Measurements from ENCODE around the gene TANK.
"Not testable (repeated sequence)": the region's sequence is repeated elsewhere in the genome, so short reads cannot be mapped to it uniquely, and the experiment has no call there.

Gene TANK

DNA sequence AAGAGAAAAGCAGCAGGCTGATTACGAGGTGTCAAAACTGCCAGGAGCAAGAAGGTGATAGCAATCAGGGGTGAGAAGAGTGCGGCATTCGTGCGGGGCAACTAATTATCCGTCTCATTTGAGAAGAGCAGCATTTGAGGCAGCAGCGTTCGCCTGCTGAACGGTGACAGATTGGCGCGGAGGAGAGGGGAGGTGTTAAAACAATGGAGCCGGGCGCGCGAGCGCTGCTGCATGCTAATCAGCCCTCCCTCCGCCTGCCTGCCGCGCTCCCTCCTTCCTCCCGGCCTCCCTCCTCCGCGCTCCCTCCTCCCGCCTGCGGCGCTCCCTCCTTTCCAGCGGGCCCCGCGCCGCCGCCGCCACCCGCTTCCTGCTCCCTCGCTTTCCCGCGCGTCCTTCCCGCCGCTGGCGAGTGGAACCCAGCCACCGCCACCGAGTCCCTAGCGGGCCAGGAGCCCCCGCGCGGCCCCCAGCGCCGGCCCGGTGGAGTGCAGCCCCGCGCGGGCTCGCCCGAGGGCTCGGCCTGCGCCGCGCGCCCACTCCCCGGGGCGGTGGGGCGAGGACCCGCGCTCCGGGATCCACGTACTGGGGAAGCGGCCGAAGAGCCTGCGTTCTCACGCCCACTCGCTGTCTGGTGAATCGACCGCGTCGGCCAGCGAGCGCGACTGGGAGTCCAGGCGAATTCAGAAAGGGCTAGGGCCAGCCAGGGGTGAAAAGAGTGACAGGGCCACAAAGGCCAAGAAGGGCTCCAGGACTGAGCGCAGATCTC is 78.5 kb downstream of the TANK start:
- Histone ChIP-seq H3K4me3 (ENCODE audit: low read length) (peak overlapping the region; percentile 68), H3K9me3 (ENCODE audit: control insufficient read depth, low read depth, low read length) (no peaks in the 10 kb centered on the region), H3K27ac (ENCODE audit: low read length) (no peak overlapping the region), H3K36me3 (ENCODE audit: control insufficient read depth, low read depth, low read length) (no peaks in the 10 kb centered on the region), H3K4me1 (ENCODE audit: control insufficient read depth, low read depth, low read length) (peaks cover 8% of the 10 kb centered on the region), H3K27me3 (ENCODE audit: control insufficient read depth, insufficient read depth, low read length) (peaks cover 72% of the 10 kb centered on the region), H3K9ac (ENCODE audit: low read length) (peak overlapping the region; percentile 15)

DNA sequence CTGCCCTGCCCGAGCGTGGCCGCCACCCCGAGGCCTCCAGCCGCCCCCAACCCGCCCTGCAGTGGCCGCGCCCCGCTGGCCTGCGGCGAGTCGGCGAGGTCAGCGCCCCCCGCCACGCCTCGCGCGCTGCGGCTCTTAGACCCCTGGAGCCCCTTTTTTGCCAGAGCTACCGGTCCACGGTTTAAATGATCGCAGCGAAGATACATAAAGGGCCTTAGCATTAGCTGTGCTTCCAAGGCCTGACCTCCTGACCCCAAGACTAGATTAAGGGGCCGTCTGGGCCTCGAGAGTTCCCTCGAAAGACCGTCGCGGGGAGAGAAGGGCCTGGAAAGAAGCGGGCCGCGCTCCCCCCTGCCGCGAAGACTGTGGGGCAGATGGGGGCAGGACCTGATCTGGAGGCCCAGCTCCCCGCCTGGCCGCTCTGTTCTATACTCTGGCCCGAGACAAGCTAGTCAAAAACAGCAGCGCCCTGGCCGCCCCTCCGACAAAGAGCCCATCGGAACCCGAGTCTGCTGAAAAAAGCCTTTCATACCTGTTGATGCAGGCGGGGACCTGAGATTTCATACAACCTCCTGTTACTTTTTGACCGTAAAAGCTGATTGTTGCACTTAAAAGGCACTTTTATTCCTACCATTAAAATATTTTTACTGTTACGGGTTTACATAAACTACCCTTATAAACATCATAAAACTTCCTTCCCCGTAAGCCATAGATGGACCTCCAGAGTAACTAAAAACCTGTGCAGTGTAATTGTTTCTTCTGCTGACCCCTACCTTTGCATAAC is 79.3 kb downstream of the TANK start:
- H3K27me3 ChIP-seq (ENCODE audit: control insufficient read depth, insufficient read depth, low read length), result peaks cover 79% of the 10 kb centered on the region
- H3K4me1 ChIP-seq (ENCODE audit: control insufficient read depth, low read depth, low read length), result peaks cover 14% of the 10 kb centered on the region
- H3K36me3 ChIP-seq (ENCODE audit: control insufficient read depth, low read depth, low read length), result no peaks in the 10 kb centered on the region
- no peaks in the 10 kb centered on the region for H3K9me3 ChIP-seq (ENCODE audit: control insufficient read depth, low read depth, low read length)
- H3K9ac ChIP-seq (ENCODE audit: low read length), result peak overlapping the region; percentile 15
- H3K4me3 ChIP-seq (ENCODE audit: low read length), result peak overlapping the region; percentile 68
- H3K27ac ChIP-seq (ENCODE audit: low read length), result no peak overlapping the region

DNA sequence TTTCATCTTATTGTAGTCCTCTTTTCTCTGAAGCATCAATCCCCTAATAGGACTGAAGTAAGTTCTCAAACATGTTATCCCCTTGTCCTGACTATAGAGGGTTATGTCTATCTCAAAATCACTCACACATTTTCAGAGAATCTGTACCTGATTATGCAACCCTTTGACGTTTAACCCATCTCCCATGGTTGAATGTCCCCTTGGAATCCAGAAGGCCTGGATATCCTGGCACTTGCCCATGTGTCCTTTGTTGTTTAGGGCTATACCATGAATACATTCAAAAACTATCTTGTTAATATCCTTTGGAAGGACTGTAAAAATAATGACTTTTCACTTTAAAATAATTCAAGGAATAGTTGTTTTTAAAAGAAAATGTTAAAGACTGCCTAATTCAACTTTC is 81.7 kb downstream of the TANK start:
- Histone ChIP-seq H3K36me3 (ENCODE audit: control insufficient read depth, low read depth, low read length) (no peaks in the 10 kb centered on the region), H3K4me1 (ENCODE audit: control insufficient read depth, low read depth, low read length) (peaks cover 23% of the 10 kb centered on the region), H3K4me3 (ENCODE audit: low read length) (no peak overlapping the region), H3K9ac (ENCODE audit: low read length) (no peak overlapping the region), H3K27ac (ENCODE audit: low read length) (no peak overlapping the region), H3K27me3 (ENCODE audit: control insufficient read depth, insufficient read depth, low read length) (peaks cover 82% of the 10 kb centered on the region), H3K9me3 (ENCODE audit: control insufficient read depth, low read depth, low read length) (no peaks in the 10 kb centered on the region)

DNA sequence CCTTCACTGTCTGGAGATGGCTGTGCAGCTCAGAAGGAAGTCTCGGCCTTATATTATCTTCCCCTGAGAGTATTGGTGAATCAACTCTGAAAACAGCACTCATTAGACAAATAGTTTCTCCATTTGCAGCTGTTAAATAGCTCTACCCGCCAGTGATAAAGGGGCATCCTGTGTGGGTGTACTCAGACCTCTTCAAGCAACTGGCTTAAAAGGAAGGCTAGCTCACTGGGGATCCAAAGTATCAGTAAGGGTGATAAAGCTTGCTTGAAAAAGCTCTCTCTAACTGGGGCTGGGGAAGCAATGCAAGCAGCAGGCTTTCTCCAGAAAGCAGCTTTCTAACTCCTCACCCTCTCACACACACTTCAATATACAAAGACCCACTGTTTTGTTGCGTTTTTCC is 83.1 kb downstream of the TANK start:
- Histone ChIP-seq H3K4me3 (ENCODE audit: low read length) (no peak overlapping the region), H3K9ac (ENCODE audit: low read length) (no peak overlapping the region), H3K9me3 (ENCODE audit: control insufficient read depth, low read depth, low read length) (no peaks in the 10 kb centered on the region), H3K27me3 (ENCODE audit: control insufficient read depth, insufficient read depth, low read length) (peaks cover 74% of the 10 kb centered on the region), H3K36me3 (ENCODE audit: control insufficient read depth, low read depth, low read length) (no peaks in the 10 kb centered on the region), H3K4me1 (ENCODE audit: control insufficient read depth, low read depth, low read length) (peaks cover 27% of the 10 kb centered on the region), H3K27ac (ENCODE audit: low read length) (no peak overlapping the region)

DNA sequence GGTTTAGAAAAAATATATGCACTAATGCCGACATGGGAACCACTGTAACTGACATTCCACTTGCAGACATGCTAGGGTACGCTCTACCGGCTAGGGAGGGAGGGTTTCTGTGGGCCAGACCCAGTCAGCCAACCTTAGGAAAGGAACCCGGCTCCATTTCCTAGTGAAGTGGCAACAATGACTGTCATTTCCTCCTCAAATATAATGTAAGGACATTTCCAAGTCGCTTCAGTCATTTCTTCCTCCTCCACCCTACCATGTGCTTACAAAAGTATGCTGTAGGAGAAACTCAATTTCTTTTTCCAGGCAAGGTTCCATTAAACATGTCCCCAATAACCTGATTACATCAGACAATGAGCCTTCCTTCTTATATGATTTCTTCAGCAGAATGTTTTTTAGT is 83.7 kb downstream of the TANK start:
- no peak overlapping the region for H3K9ac ChIP-seq (ENCODE audit: low read length)

DNA sequence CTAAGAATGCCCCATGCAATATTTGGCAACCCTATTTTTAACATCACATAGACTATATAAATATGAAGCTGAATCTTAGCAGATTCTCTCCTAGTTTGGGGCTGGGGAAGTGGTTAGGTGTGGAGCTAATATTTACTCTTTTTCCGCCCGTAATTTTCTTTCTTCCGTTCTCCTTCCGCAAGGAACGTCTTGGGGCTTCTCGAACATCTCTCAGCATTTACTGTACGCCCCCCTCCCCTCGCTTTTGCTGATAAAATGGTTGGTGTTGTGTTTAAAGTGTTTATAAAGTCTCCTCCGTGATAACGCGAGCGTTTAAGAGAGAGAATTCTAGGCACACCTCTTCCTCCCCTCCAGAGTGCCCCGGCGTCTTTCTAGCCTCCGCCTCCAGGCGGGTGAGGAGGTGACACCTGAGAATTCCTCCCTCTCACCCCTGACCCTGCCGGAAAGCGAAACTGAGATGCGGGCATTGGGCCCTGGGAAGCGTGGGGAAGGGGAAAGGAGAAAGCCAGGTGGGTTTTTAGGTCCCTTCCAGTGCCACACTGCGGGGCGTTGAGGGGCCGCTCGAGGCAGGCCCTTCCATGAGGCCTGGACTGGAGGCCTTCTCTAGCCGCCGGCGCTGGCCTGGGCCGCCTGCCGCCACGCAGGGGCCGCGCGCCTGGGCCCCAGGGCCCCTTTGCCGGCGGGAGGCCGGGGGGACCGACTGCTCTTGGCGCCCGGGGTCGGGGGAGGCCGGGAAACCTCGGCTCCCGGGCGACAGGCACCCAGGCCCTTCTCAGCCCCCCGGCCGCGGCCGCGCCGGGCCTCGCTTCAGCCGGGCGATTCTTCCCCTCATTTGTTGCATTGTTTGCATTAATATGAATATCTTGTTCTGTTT is 84.4 kb downstream of the TANK start:
- H3K27ac ChIP-seq (ENCODE audit: low read length); H3K9me3 ChIP-seq (ENCODE audit: control insufficient read depth, low read depth, low read length); H3K36me3 ChIP-seq (ENCODE audit: control insufficient read depth, low read depth, low read length): not testable (repeated sequence)
- peaks cover 27% of the 10 kb centered on the region for H3K4me1 ChIP-seq (ENCODE audit: control insufficient read depth, low read depth, low read length)
- peaks cover 70% of the 10 kb centered on the region for H3K27me3 ChIP-seq (ENCODE audit: control insufficient read depth, insufficient read depth, low read length)
- peak overlapping the region; percentile 63 for H3K4me3 ChIP-seq (ENCODE audit: low read length)
- H3K9ac ChIP-seq (ENCODE audit: low read length), result peak overlapping the region; percentile 43

More for the DNA sequence above, 83.7 kb downstream of the TANK start:
- Histone ChIP-seq H3K27ac (ENCODE audit: low read length) (no peak overlapping the region), H3K4me3 (ENCODE audit: low read length) (peak overlapping the region; percentile 63), H3K4me1 (ENCODE audit: control insufficient read depth, low read depth, low read length) (peaks cover 27% of the 10 kb centered on the region), H3K36me3 (ENCODE audit: control insufficient read depth, low read depth, low read length) (no peaks in the 10 kb centered on the region), H3K27me3 (ENCODE audit: control insufficient read depth, insufficient read depth, low read length) (peaks cover 72% of the 10 kb centered on the region), H3K9me3 (ENCODE audit: control insufficient read depth, low read depth, low read length) (no peaks in the 10 kb centered on the region)

DNA sequence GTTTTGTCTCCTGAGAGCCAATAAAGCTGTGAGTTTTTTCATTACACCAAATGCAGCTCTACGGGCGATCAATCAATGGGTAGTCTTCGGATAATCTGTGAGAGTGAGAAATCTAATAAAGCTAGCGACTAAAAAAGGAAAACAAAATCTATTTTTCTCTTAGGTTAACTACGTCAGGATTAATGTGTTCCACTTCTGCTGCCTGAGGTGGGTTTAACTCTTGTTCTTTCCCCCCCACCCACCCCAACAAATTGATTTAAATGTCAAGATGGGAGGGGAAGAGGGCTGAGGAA is 85.0 kb downstream of the TANK start:
- H3K9me3 ChIP-seq (ENCODE audit: control insufficient read depth, low read depth, low read length), result no peaks in the 10 kb centered on the region
- H3K27ac ChIP-seq (ENCODE audit: low read length), result no peak overlapping the region
- H3K27me3 ChIP-seq (ENCODE audit: control insufficient read depth, insufficient read depth, low read length), result peaks cover 65% of the 10 kb centered on the region
- peak overlapping the region; percentile 43 for H3K9ac ChIP-seq (ENCODE audit: low read length)
- no peaks in the 10 kb centered on the region for H3K36me3 ChIP-seq (ENCODE audit: control insufficient read depth, low read depth, low read length)
- peak overlapping the region; percentile 63 for H3K4me3 ChIP-seq (ENCODE audit: low read length)
- peaks cover 27% of the 10 kb centered on the region for H3K4me1 ChIP-seq (ENCODE audit: control insufficient read depth, low read depth, low read length)

DNA sequence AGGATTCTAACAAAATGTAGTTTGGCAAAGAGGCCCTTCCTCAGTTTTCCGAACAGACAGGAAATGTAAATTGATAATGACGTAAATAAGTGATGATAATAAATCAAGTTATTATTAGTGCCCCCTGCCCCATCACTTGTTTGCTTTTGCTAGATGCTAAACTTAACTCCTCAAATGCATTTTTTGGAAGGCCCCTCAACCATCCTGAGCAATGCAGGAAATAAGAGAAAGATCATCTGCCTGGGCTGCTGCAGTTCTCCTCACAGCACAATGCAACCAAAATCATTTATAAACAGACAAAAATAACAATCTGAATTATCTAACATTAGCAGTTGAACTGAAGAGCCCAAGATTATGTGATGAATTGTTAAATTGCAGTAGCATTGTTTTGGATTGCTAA is 85.4 kb downstream of the TANK start:
- Histone ChIP-seq H3K4me1 (ENCODE audit: control insufficient read depth, low read depth, low read length) (peaks cover 27% of the 10 kb centered on the region), H3K27me3 (ENCODE audit: control insufficient read depth, insufficient read depth, low read length) (peaks cover 60% of the 10 kb centered on the region), H3K4me3 (ENCODE audit: low read length) (no peak overlapping the region), H3K27ac (ENCODE audit: low read length) (no peak overlapping the region), H3K36me3 (ENCODE audit: control insufficient read depth, low read depth, low read length) (no peaks in the 10 kb centered on the region), H3K9ac (ENCODE audit: low read length) (no peak overlapping the region), H3K9me3 (ENCODE audit: control insufficient read depth, low read depth, low read length) (no peaks in the 10 kb centered on the region)

DNA sequence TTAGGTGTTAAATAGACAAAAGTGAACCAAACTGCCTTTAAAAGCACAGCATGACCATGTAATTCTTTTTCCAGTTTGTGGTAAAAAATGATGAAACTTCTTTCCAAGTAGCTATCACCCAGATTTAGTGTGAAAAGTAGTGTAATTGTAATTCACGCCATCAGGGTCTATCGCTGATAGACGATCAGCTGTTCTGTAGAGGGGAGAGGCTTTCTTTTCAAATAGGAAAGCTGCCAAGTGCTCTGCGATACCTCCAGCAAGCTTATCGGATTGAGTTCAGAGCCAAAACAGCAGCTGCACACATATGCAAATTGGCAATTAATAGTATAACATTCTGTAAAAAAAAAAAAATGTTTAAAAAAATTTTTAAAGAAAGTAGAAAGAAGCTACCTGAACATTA is 86.1 kb downstream of the TANK start:
- H3K4me1 ChIP-seq (ENCODE audit: control insufficient read depth, low read depth, low read length), result peaks cover 27% of the 10 kb centered on the region
- H3K27me3 ChIP-seq (ENCODE audit: control insufficient read depth, insufficient read depth, low read length), result peaks cover 54% of the 10 kb centered on the region
- H3K36me3 ChIP-seq (ENCODE audit: control insufficient read depth, low read depth, low read length), result no peaks in the 10 kb centered on the region
- H3K4me3 ChIP-seq (ENCODE audit: low read length), result no peak overlapping the region
- no peak overlapping the region for H3K9ac ChIP-seq (ENCODE audit: low read length)
- H3K9me3 ChIP-seq (ENCODE audit: control insufficient read depth, low read depth, low read length), result no peaks in the 10 kb centered on the region
- no peak overlapping the region for H3K27ac ChIP-seq (ENCODE audit: low read length)

DNA sequence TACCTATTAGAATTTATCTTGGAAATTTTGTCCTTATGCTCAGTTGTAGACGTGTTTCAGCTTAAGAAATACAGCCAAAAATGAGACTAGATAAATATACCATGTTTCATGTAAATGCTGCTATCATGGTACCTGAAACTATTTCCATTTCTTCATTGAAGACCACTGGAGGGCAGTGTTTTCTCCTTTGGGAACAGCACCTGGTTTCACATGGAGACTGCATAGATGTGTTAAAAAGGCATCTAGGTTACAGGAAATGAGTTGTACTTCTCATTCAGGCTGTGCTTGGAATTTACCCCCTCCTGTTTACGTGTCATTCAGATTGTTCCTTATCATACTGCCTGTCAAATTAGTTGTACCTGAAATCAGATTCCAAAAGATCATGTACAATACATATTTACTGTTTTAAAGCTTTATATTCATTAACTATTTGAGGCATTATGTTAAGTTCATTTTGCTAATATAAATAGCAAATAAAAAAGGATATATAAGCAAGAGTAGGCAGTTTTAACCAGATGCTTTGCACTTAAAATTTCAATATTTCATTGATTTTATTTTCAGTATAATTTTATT is 90.7 kb downstream of the TANK start:
- Histone ChIP-seq H3K9me3 (ENCODE audit: control insufficient read depth, low read depth, low read length) (no peaks in the 10 kb centered on the region), H3K9ac (ENCODE audit: low read length) (no peak overlapping the region), H3K27me3 (ENCODE audit: control insufficient read depth, insufficient read depth, low read length) (peaks cover 16% of the 10 kb centered on the region), H3K4me1 (ENCODE audit: control insufficient read depth, low read depth, low read length) (peaks cover 11% of the 10 kb centered on the region), H3K4me3 (ENCODE audit: low read length) (no peak overlapping the region), H3K36me3 (ENCODE audit: control insufficient read depth, low read depth, low read length) (no peaks in the 10 kb centered on the region), H3K27ac (ENCODE audit: low read length) (no peak overlapping the region)

All from iPS-18a (cell line).